GM21526 (cell line): ENCODE data around the gene EDRF1.
"Not testable (repeated sequence)": the region's sequence is repeated elsewhere in the genome, so short reads cannot be mapped to it uniquely, and the experiment has no call there.

Experiments used
- ATAC-seq: cut with Tn5 transposase; IDR thresholded peaks from one replicate; pipeline ENCODE4 v1.9.1; 2021; ENCODE audit warnings: moderate library complexity; ENCODE audit not compliant: unreplicated experiment, low FRiP score

Gene EDRF1

GRCh38 chr10:125700355-125700911 lies 19.1 kb upstream of the EDRF1 start:
- no peak for ATAC-seq

- no peak for ATAC-seq
Measured at GRCh38 chr10:125707541-125708468, 11.7 kb upstream of the EDRF1 start.

- ATAC-seq = no peak
Measured at GRCh38 chr10:125708971-125709503, 10.5 kb upstream of the EDRF1 start.

- no peak for ATAC-seq
Measured at GRCh38 chr10:125709553-125710474, 9.7 kb upstream of the EDRF1 start.

- no peak for ATAC-seq
Measured at GRCh38 chr10:125711110-125711750, 8.3 kb upstream of the EDRF1 start.

GRCh38 chr10:125714728-125715127 lies 4.8 kb upstream of the EDRF1 start:
- ATAC-seq = not testable (repeated sequence)

- ATAC-seq = no peak
Measured at GRCh38 chr10:125720002-125720382, 483 bp downstream of the EDRF1 start.

- ATAC-seq = peak; percentile 40
Measured at GRCh38 chr10:125721035-125721434, 1.5 kb downstream of the EDRF1 start.

- ATAC-seq = no peak
Measured at GRCh38 chr10:125722811-125723210, 3.3 kb downstream of the EDRF1 start.

GRCh38 chr10:125726914-125727313 lies 7.4 kb downstream of the EDRF1 start:
- no peak for ATAC-seq

- ATAC-seq = no peak
Measured at GRCh38 chr10:125727436-125727835, 7.9 kb downstream of the EDRF1 start.

GRCh38 chr10:125734148-125734547 lies 14.6 kb downstream of the EDRF1 start:
- ATAC-seq = no peak

GRCh38 chr10:125734823-125735222 lies 15.3 kb downstream of the EDRF1 start:
- no peak for ATAC-seq

GRCh38 chr10:125738206-125738605 lies 18.7 kb downstream of the EDRF1 start:
- ATAC-seq = no peak

GRCh38 chr10:125739994-125740679 lies 20.6 kb downstream of the EDRF1 start:
- no peak for ATAC-seq

- no peak for ATAC-seq
Measured at GRCh38 chr10:125742465-125742864, 23.0 kb downstream of the EDRF1 start.

- ATAC-seq = no peak
Measured at GRCh38 chr10:125744909-125745308, 25.4 kb downstream of the EDRF1 start.

GRCh38 chr10:125747417-125747816 lies 27.9 kb downstream of the EDRF1 start:
- no peak for ATAC-seq

GRCh38 chr10:125756196-125756595 lies 36.7 kb downstream of the EDRF1 start:
- ATAC-seq = no peak
